ENCODE data around the gene FOS. TPM values are rescaled to one million over a fixed set of nuclear protein-coding genes. Genes with fewer than 3 reads are reported as not detected.

Gene FOS
- total and polyA plus RNA-seq, 2 of the 8 experiments (the other 6 are each of a cell fraction or from before 2014, with no cell fraction given), result 50.2 to 51.8 TPM

GRCh38 chr14:75320196-75320595 is 41.6 kb downstream of the FOS start:
- ChIA-PET POLR2A (ENCODE audit: partially characterized antibody) (interaction anchor here (0.5 to 1.1 kb wide), 2 partner anchors 127 to 157 kb away, joined by 3 read pairs; no protein-coding TSS in a partner anchor), CTCF (ENCODE audit: partially characterized antibody) (interaction anchor here (0.6 to 2.6 kb wide), 6 partner anchors 11 to 188 kb away, joined by 3 to 10 read pairs (median 4); no protein-coding TSS in a partner anchor)
- no peak overlapping the region for H3K4ac ChIP-seq (replicated peaks; ENCODE audit: insufficient read length, low read depth, low read length)
- no peak overlapping the region for H2BK20ac ChIP-seq (ENCODE audit: low read length)
- H4K91ac ChIP-seq (replicated peaks; ENCODE audit: insufficient read length, low read length), result no peak overlapping the region
- no peak overlapping the region for H4K5ac ChIP-seq (ENCODE audit: insufficient read length, low read depth, low read length)
- no peak overlapping the region for H4K8ac ChIP-seq (ENCODE audit: extremely low read depth, insufficient read depth, low read length)
- whole genome bisulfite sequencing, 2 experiments (ENCODE audit: extremely low coverage in 1 of 2, insufficient coverage in 1 of 2, insufficient read length in 1 of 2, insufficient replicate concordance in 2 of 2, low coverage in 1 of 2, low lambda C conversion rate in 2 of 2, missing lambda C conversion rate in 1 of 2), result 56% methylated on average over 7 of the region's 7 CpGs; no CpG with 5 or more reads in 1 of the 2 experiments
- H3K4me3 ChIP-seq (ENCODE audit: extremely low read depth in 1 of 4, insufficient read depth in 2 of 4, low read depth in 3 of 4, low read length in 4 of 4), result no peak overlapping the region
- H3K18ac ChIP-seq (ENCODE audit: extremely low read depth, low read length), result no peak overlapping the region
- H3K9ac ChIP-seq (replicated peaks in 1 of 4; ENCODE audit: extremely low read depth in 1 of 4, low read depth in 3 of 4, low read length in 3 of 4), result no peak overlapping the region
- TF ChIP-seq KDM5A (IDR thresholded peaks at IDR 0.05; ENCODE audit: low read length) (no peak), BRCA1 (IDR thresholded peaks at IDR 0.05; ENCODE audit: low read depth, low read length) (no peak), SIRT6 (IDR thresholded peaks at IDR 0.05; ENCODE audit: low read length) (no peak), RBBP5 (IDR thresholded peaks at IDR 0.05; ENCODE audit: borderline replicate concordance, low read depth, low read length) (no peak), TEAD4 (IDR thresholded peaks at IDR 0.05; ENCODE audit: low read depth, low read length) (no peak), TCF12 (IDR thresholded peaks at IDR 0.05; ENCODE audit: low read depth, low read length) (no peak), HDAC6 (IDR thresholded peaks at IDR 0.05; ENCODE audit: low read depth, low read length) (no peak), E2F6 (IDR thresholded peaks at IDR 0.05) (no peak), CTBP2 (IDR thresholded peaks at IDR 0.05; ENCODE audit: borderline replicate concordance, insufficient read depth, insufficient read length, low read length) (no peak), POU5F1 (IDR thresholded peaks at IDR 0.05; ENCODE audit: low read depth, low read length) (no peak)
- no peaks in the 10 kb centered on the region for H3K79me1 ChIP-seq (ENCODE audit: low read depth, low read length)
- no peaks in the 10 kb centered on the region for H3K79me2 ChIP-seq (ENCODE audit: control insufficient read depth in 1 of 2, insufficient read depth in 2 of 2, low read length in 2 of 2)
- FAIRE-seq, result no peak
- H2BK5ac ChIP-seq (ENCODE audit: low read depth, low read length), result no peak overlapping the region
- peaks cover 0 to 6% (median 2%) of the 10 kb centered on the region in 4 experiments; a peak in 2 of 7 replicates for H3K4me1 ChIP-seq (replicated peaks in 1 of 4; ENCODE audit: control insufficient read depth in 3 of 4, insufficient read depth in 4 of 4, low read length in 3 of 4)
- no peak overlapping the region for H3K56ac ChIP-seq (replicated peaks; ENCODE audit: insufficient read length, low read depth, low read length)
- no peaks in the 10 kb centered on the region for H3K9me3 ChIP-seq (ENCODE audit: insufficient read depth in 2 of 2, low read depth in 1 of 2, low read length in 1 of 2)
- no peaks in the 10 kb centered on the region; the same call in 1 of the 2 replicates for H3K23me2 ChIP-seq (ENCODE audit: low read depth, low read length)
- no peak overlapping the region for H2AFZ ChIP-seq (ENCODE audit: low read length)
- no peaks in the 10 kb centered on the region for H4K20me1 ChIP-seq (replicated peaks in 1 of 2; ENCODE audit: control insufficient read depth in 1 of 2, insufficient read depth in 2 of 2, low read length in 2 of 2)
- no peak overlapping the region for H3K27ac ChIP-seq (ENCODE audit: low read depth, low read length)
- DNase-seq (ENCODE audit: low read depth in 1 of 2, low spot score in 2 of 2), result no peak
- H3K14ac ChIP-seq (ENCODE audit: insufficient read length), result no peak overlapping the region
- H3K27me3 ChIP-seq (replicated peaks in 1 of 4; ENCODE audit: control insufficient read depth in 3 of 4, extremely low read depth in 1 of 4, insufficient read depth in 3 of 4, low read length in 3 of 4), result no peaks in the 10 kb centered on the region
- H2BK12ac ChIP-seq (ENCODE audit: low read depth, low read length), result no peak overlapping the region
- H2AK5ac ChIP-seq (ENCODE audit: low read depth, low read length), result no peak overlapping the region
- H3K23ac ChIP-seq (ENCODE audit: insufficient read length), result no peak overlapping the region
- H2BK15ac ChIP-seq (ENCODE audit: low read length), result no peak overlapping the region
- H3K36me3 ChIP-seq (ENCODE audit: control insufficient read depth in 2 of 4, insufficient read depth in 4 of 4, low read length in 3 of 4), result no peaks in the 10 kb centered on the region
- H3K4me2 ChIP-seq (ENCODE audit: insufficient read depth in 1 of 2, low read depth in 2 of 2, low read length in 2 of 2), result no peak overlapping the region
- no peak overlapping the region for H2BK120ac ChIP-seq (replicated peaks; ENCODE audit: low read depth, low read length)
